Activated CD4-positive, alpha-beta memory T cell treated with anti-CD3 and anti-CD28 coated beads, Interleukin-2, amount 10 ng/mL, durations not matched to agents 7 days and 5 days (primary cell): Measurements from ENCODE around the gene BMPR1B. TPM values are rescaled to one million over a fixed set of nuclear protein-coding genes. Genes with fewer than 3 reads are reported as not detected.

Experiments used
- CTCF ChIA-PET: fragments of 350-600 bp; sonication (Branson Sonifier 250); formaldehyde crosslinking; loops from one replicate; lab custom pipeline; 2021; ENCODE audit warnings: antibody characterized with exemption, inconsistent platforms; lab: Charles Lee
- POLR2A ChIA-PET: fragments of 350-600 bp; sonication (Branson Sonifier 250); formaldehyde crosslinking; loops from one replicate; lab custom pipeline; 2021; ENCODE audit warnings: antibody characterized with exemption; lab: Charles Lee
- DNase-seq: peaks from one replicate; pipeline ENCODE4 v3.0.0-alpha.2; 2020
- H3K27ac Mint-ChIP-seq: one replicate; pipeline ENCODE4 v1.8.0; 2021; ENCODE audit warnings: mild to moderate bottlenecking, mixed read lengths
- H3K27me3 Mint-ChIP-seq: one replicate; pipeline ENCODE4 v1.8.0; 2021; ENCODE audit warnings: mixed read lengths
- H3K36me3 Mint-ChIP-seq: one replicate; pipeline ENCODE4 v1.8.0; 2021; ENCODE audit warnings: low read depth, mixed read lengths
- H3K4me1 Mint-ChIP-seq: one replicate; pipeline ENCODE4 v1.8.0; 2021; ENCODE audit warnings: mixed read lengths
- H3K4me3 Mint-ChIP-seq: one replicate; pipeline ENCODE4 v1.8.0; 2021; ENCODE audit warnings: mild to moderate bottlenecking, mixed read lengths
- H3K9me3 Mint-ChIP-seq: one replicate; pipeline ENCODE4 v1.8.0; 2021; ENCODE audit warnings: mixed read lengths
- total RNA-seq, 2 experiments: library from RNA; stranded (reverse); gene quantifications; one replicate each; pipeline ENCODE4 v1.2.3, GENCODE V29; 2021

The BMPR1B gene
- total RNA-seq, 2 experiments from 2014 or later = not detected

DNA sequence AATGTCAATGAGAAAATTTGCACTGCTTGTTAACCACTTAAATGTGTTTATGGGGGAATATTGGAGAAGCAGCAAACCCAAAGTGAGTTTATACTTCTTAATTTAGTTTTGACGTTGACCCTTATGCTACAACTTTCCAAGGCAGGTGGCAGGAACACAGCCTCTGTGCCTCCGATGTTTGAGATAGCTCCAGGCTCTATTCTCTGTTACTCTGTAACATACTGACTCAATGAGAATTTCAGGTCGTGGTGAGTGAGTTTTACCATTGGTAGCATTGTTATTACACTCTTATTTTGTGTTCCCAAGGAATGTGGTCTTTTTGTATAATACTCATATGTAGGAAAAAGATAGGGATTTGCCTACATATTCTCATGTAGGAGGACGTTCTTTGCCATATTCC is 210.7 kb downstream of the BMPR1B start:
- DNase-seq = no peak
- ChIA-PET CTCF (no interaction called here), POLR2A (no interaction called here)
- no peaks in the 10 kb centered on the region for H3K4me1 Mint-ChIP-seq
- no peak overlapping the region for H3K4me3 Mint-ChIP-seq
- H3K9me3 Mint-ChIP-seq = no peaks in the 10 kb centered on the region
- no peak overlapping the region for H3K27ac Mint-ChIP-seq
- H3K36me3 Mint-ChIP-seq = no peaks in the 10 kb centered on the region
- no peaks in the 10 kb centered on the region for H3K27me3 Mint-ChIP-seq

DNA sequence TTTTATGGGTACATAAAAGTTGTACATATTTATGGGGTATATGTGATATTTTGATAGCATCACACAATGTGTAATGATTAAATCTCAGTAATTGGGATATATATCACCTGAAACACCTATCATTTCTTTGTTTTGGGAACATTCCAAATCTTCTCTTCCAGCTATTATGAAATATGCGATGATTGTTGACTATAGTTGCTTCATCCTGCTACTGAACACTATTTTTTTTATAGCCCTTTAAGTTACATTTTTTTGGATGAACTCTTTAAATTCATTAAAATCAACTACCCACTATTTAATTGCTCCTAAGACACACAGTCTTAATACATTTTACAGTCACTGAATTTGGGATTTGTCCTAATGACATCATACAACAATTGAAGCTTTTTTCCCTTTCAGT is 212.9 kb downstream of the BMPR1B start:
- H3K9me3 Mint-ChIP-seq = no peaks in the 10 kb centered on the region
- DNase-seq = no peak
- ChIA-PET CTCF (no interaction called here), POLR2A (no interaction called here)
- no peak overlapping the region for H3K4me3 Mint-ChIP-seq
- H3K4me1 Mint-ChIP-seq = no peaks in the 10 kb centered on the region
- no peaks in the 10 kb centered on the region for H3K27me3 Mint-ChIP-seq
- no peak overlapping the region for H3K27ac Mint-ChIP-seq
- no peaks in the 10 kb centered on the region for H3K36me3 Mint-ChIP-seq

GRCh38 chr4:94974773-94975172 is 217.0 kb downstream of the BMPR1B start:
- no peaks in the 10 kb centered on the region for H3K27me3 Mint-ChIP-seq
- no peak overlapping the region for H3K4me3 Mint-ChIP-seq
- H3K36me3 Mint-ChIP-seq = no peaks in the 10 kb centered on the region
- no peak for DNase-seq
- ChIA-PET CTCF (no interaction called here), POLR2A (no interaction called here)
- no peak overlapping the region for H3K27ac Mint-ChIP-seq
- H3K9me3 Mint-ChIP-seq = no peaks in the 10 kb centered on the region
- no peaks in the 10 kb centered on the region for H3K4me1 Mint-ChIP-seq

DNA sequence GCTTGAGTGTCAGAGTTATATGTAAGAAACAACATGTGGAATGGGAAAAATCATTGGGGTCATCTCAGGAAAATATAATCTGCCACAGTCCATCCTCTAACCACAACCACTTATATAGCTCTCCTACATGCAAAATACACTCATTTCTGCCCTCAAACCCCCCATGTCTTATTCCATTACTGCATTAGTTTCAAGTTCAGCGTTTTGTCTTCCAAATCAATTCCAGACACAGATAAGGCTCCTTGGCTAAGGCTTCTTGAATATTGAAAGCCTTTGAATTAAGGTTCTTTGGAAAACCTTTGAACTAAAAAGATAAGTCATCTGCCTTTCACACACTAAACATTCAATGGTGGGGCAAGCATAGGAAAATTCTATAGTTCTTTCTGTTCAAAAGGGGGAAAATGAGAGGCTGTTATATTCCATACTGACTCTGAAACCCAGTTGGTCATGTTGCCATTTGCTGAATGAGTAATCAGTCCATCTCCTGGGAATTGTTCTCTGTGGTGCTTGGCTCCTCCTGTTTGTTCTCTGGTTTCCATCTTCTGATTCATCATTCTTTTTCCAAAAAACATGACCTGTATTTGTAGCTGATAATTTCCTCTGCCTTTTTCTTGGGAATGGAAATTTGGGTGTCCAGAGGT is 218.7 kb downstream of the BMPR1B start:
- Mint-ChIP-seq H3K27ac (no peak overlapping the region), H3K36me3 (no peaks in the 10 kb centered on the region), H3K4me1 (no peaks in the 10 kb centered on the region), H3K9me3 (no peaks in the 10 kb centered on the region), H3K4me3 (no peak overlapping the region), H3K27me3 (no peaks in the 10 kb centered on the region)
- no peak for DNase-seq
- ChIA-PET CTCF (no interaction called here), POLR2A (no interaction called here)

DNA sequence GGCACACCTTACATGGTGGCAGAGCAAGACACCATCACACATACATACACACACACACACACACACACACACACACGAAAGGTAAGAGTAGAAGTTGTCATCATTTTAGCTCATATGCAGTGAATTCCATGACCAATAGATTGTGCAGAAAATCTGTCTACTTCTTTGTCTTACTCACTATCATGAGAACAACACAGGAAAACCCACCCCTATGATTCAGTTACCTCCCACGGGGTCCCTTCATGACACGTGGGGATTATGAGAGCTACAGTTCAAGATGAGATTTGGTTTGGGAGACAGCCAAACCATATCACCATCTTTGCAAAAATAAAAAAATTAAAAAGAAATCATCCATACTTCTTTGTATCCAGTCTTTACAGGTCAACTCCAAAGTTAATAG is 221.1 kb downstream of the BMPR1B start:
- DNase-seq = no peak
- H3K4me3 Mint-ChIP-seq = no peak overlapping the region
- ChIA-PET POLR2A (no interaction called here), CTCF (no interaction called here)
- H3K36me3 Mint-ChIP-seq = no peaks in the 10 kb centered on the region
- H3K27me3 Mint-ChIP-seq = no peaks in the 10 kb centered on the region
- H3K27ac Mint-ChIP-seq = no peak overlapping the region
- H3K9me3 Mint-ChIP-seq = no peaks in the 10 kb centered on the region
- H3K4me1 Mint-ChIP-seq = no peaks in the 10 kb centered on the region

GRCh38 chr4:94979621-94980020 is 221.9 kb downstream of the BMPR1B start:
- Mint-ChIP-seq H3K36me3 (no peaks in the 10 kb centered on the region), H3K27ac (no peak overlapping the region), H3K27me3 (no peaks in the 10 kb centered on the region), H3K9me3 (no peaks in the 10 kb centered on the region), H3K4me1 (no peaks in the 10 kb centered on the region), H3K4me3 (no peak overlapping the region)
- no peak for DNase-seq
- ChIA-PET CTCF (no interaction called here), POLR2A (no interaction called here)

DNA sequence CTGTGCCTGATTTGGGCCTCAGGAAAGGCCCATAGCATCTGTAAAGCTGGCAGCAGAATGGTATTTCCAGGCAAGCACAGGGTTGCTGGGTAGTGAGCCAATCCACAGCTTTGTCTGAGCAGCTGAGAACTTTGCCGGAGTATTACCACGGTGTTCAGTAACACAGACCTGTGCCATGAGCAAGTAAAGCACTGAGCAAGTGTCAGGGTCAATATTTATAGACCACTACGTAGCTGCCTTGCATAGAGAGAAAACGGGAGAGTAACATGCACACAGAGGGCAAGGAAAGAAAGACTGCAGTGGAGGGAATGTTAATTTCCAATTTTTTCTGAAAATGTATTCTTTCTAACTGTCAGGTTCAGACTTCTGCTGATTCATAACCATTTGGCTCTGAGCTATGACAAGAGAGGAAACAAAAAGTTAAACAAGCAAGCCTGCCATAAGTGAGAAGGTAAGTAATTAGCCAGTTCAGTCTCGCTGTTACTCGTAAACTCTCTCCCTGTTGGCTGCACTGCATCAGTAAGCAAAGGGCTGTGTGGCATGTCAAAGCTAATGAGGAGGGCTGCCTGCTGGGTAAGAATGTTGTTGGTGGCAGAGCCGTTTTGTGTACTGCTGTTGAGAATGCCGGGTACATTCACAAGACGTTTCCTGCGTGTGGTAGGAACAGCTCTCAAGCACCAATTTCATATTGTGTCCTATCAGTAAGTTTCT is 238.1 kb downstream of the BMPR1B start:
- no peak overlapping the region for H3K27ac Mint-ChIP-seq
- H3K4me1 Mint-ChIP-seq = no peaks in the 10 kb centered on the region
- no peak for DNase-seq
- no peaks in the 10 kb centered on the region for H3K9me3 Mint-ChIP-seq
- no peaks in the 10 kb centered on the region for H3K27me3 Mint-ChIP-seq
- ChIA-PET CTCF (no interaction called here), POLR2A (no interaction called here)
- no peak overlapping the region for H3K4me3 Mint-ChIP-seq
- H3K36me3 Mint-ChIP-seq = no peaks in the 10 kb centered on the region

DNA sequence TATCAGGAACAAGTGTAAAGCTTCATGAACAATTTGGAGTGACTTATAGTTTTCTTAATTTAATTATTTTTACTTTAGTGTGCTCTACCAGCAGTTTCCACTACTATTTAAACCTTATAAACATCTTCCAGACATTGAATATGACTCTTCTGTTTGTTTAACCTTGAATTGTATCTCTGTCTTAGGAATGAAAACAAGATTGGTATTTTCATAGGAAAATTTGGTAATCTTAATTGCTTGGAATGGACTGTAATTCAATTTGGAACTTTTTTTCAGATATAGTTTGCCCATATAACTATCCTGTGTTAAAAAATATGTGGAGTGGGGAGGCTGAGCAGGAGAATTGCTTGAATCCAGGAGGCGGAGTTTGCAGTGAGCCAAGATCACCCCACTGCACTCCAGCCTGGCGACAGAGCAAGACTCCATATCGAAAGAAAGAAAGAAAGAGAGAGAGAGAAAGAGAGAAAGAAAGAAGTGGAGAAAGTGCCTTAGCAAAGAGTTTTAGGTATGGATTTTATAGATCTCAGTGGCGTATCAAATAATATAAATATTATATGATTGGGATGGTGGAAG is 242.4 kb downstream of the BMPR1B start:
- no peaks in the 10 kb centered on the region for H3K4me1 Mint-ChIP-seq
- POLR2A ChIA-PET = no interaction called here
- CTCF ChIA-PET = no interaction called here
- H3K27me3 Mint-ChIP-seq = no peaks in the 10 kb centered on the region
- H3K9me3 Mint-ChIP-seq = no peaks in the 10 kb centered on the region
- H3K4me3 Mint-ChIP-seq = no peak overlapping the region
- no peaks in the 10 kb centered on the region for H3K36me3 Mint-ChIP-seq
- no peak for DNase-seq
- no peak overlapping the region for H3K27ac Mint-ChIP-seq

DNA sequence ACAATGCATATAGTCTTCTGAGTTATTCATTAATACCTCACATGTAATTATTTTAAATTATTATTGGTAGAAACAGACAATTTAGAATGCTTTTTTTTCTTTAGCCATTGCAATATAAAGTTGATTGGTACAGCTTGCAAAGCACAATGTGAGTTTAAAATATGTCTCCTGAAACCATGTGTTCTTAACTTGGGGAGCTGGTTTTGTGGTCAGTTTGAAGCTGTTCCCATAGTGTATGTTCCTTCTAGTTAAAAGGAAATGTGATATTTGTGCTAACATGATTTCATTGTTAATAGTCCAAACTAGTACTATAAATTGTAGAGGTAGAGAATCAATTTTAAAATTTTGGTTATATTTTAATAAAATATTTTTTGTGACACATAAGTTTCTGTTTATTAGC is 247.2 kb downstream of the BMPR1B start:
- Mint-ChIP-seq H3K9me3 (no peaks in the 10 kb centered on the region), H3K27ac (no peak overlapping the region), H3K27me3 (no peaks in the 10 kb centered on the region), H3K36me3 (no peaks in the 10 kb centered on the region), H3K4me3 (no peak overlapping the region), H3K4me1 (no peaks in the 10 kb centered on the region)
- ChIA-PET CTCF (no interaction called here), POLR2A (no interaction called here)
- no peak for DNase-seq

GRCh38 chr4:95007998-95008397 is 250.2 kb downstream of the BMPR1B start:
- no peak for DNase-seq
- no peaks in the 10 kb centered on the region for H3K4me1 Mint-ChIP-seq
- H3K4me3 Mint-ChIP-seq = no peak overlapping the region
- no peaks in the 10 kb centered on the region for H3K36me3 Mint-ChIP-seq
- H3K27ac Mint-ChIP-seq = no peak overlapping the region
- ChIA-PET CTCF (no interaction called here), POLR2A (no interaction called here)
- H3K27me3 Mint-ChIP-seq = no peaks in the 10 kb centered on the region
- no peaks in the 10 kb centered on the region for H3K9me3 Mint-ChIP-seq

DNA sequence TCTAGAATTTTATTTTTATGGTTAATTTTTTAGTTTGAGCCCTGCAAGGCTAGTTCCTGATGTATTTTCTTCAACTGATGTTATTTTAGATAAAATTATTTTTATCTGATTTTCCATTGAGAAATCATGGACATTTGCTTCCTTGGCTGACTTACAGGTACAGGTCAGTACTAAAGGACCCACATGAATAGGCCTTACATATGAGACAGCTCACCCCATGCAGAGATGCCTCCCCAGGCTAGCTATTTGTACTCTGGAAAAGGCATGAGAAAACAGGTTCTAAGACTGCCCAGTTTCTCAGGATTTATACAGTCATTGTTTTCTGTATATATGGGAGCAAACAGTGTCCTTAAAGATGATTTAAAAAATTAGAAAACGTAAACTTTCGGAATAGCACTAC is 255.5 kb downstream of the BMPR1B start:
- H3K9me3 Mint-ChIP-seq = no peaks in the 10 kb centered on the region
- ChIA-PET POLR2A (no interaction called here), CTCF (no interaction called here)
- H3K4me3 Mint-ChIP-seq = no peak overlapping the region
- no peaks in the 10 kb centered on the region for H3K4me1 Mint-ChIP-seq
- H3K27ac Mint-ChIP-seq = no peak overlapping the region
- H3K27me3 Mint-ChIP-seq = no peaks in the 10 kb centered on the region
- DNase-seq = no peak
- no peaks in the 10 kb centered on the region for H3K36me3 Mint-ChIP-seq

DNA sequence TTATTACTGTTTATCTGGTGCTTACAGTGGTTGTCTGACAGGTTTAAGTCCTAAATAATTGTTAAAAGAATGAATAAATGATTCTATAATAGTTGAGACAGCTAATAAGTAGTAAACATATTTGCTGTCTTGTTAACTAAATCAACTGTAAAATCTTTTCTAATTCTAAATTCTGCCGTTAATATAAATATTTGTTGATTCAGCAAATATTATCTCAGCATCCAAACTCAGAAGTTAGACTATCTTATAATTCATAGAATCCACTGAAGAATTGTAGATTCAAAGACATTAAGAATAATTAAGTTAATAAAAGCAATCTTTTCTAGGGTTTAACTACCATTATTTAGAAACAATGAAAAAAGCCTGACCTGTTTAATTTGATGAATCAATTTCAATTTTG is 256.3 kb downstream of the BMPR1B start:
- POLR2A ChIA-PET = no interaction called here
- Mint-ChIP-seq H3K27me3 (no peaks in the 10 kb centered on the region), H3K4me3 (no peak overlapping the region), H3K4me1 (no peaks in the 10 kb centered on the region), H3K36me3 (no peaks in the 10 kb centered on the region), H3K9me3 (no peaks in the 10 kb centered on the region), H3K27ac (no peak overlapping the region)
- no peak for DNase-seq
- CTCF ChIA-PET = no interaction called here

DNA sequence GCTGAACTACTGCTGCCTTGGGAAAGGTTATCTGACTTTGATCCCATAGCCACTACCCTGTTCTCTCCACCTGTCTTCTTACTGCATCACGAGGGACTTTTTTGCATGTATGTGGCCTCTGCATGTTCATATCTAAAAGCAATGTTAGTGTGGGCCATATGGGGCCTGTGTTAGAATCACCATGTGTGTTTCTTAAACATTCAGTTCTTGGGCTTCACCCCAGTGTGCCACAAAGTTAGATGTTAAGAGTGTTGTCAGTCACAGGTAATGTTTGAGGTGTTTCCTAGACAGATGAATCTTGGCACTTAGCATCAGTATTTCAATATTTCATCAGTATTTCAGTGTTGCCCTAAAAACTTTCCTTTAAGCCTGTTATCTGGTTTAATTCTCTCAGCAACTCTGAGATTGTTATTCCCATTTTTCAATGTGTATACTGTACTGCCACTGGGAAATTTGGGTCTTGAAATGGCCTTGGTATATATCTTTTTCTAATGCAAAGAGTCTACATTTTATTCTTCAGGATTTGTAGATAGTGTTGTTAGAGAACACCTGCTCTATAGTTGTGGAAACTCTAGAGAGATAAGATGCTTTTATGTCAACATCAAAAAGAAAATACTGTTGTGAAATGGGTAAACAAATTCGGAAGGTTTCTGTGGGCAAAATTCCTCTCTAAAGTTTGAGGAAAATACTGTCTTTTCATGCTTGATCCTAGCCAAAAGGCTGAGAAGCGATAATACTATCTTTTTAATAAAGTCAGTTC is 259.7 kb downstream of the BMPR1B start:
- H3K27me3 Mint-ChIP-seq = no peaks in the 10 kb centered on the region
- H3K4me3 Mint-ChIP-seq = no peak overlapping the region
- H3K36me3 Mint-ChIP-seq = no peaks in the 10 kb centered on the region
- no peaks in the 10 kb centered on the region for H3K4me1 Mint-ChIP-seq
- no peaks in the 10 kb centered on the region for H3K9me3 Mint-ChIP-seq
- POLR2A ChIA-PET = no interaction called here
- CTCF ChIA-PET = no interaction called here
- no peak overlapping the region for H3K27ac Mint-ChIP-seq
- DNase-seq = no peak
